ENCODE measurements around the gene ACER3.

DNA sequence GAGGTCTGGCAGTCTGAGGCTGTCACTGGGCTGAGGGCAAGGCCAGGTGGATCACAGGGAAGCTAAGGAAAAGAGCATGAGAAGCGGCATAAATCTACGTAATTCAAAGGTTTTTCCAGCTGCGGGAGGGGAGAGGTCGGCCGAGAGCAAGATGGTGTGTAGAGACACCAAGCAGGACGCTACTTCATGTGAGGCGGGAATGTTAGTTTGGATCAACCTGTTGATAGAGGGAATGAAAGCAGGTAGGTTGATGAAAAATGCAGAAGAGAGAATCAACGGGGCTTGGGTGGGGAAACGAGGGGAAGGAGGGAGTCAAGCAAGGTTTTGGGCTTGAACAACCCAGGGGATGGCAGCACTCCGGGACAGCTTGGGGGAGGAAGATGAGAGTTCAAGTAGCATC, 176.3 kb downstream of the ACER3 start:
- TF ChIP-seq, protein P1, sequence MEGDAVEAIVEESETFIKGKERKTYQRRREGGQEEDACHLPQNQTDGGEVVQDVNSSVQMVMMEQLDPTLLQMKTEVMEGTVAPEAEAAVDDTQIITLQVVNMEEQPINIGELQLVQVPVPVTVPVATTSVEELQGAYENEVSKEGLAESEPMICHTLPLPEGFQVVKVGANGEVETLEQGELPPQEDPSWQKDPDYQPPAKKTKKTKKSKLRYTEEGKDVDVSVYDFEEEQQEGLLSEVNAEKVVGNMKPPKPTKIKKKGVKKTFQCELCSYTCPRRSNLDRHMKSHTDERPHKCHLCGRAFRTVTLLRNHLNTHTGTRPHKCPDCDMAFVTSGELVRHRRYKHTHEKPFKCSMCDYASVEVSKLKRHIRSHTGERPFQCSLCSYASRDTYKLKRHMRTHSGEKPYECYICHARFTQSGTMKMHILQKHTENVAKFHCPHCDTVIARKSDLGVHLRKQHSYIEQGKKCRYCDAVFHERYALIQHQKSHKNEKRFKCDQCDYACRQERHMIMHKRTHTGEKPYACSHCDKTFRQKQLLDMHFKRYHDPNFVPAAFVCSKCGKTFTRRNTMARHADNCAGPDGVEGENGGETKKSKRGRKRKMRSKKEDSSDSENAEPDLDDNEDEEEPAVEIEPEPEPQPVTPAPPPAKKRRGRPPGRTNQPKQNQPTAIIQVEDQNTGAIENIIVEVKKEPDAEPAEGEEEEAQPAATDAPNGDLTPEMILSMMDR (IDR thresholded peaks at IDR 0.05): no peak
- TF ChIP-seq POLR2A (IDR thresholded peaks at IDR 0.05): no peak

Data from thyroid gland (tissue), 4 donors.